H1 (cell line): ENCODE data around the gene IQSEC3. TPM values are rescaled to one million over a fixed set of nuclear protein-coding genes. Genes with fewer than 3 reads are reported as not detected.

Experiments used
- CTCF ChIA-PET: fragments of 300-600 bp; sonication (Branson Sonifier 250); formaldehyde crosslinking; loops from one replicate; lab custom pipeline; 2021; ENCODE audit not compliant: partially characterized antibody; lab: Charles Lee
- POLR2A ChIA-PET: fragments of 300-600 bp; sonication (Branson Sonifier 250); formaldehyde crosslinking; loops from one replicate; lab custom pipeline; 2021; ENCODE audit warnings: inconsistent platforms; ENCODE audit not compliant: partially characterized antibody; lab: Charles Lee
- DNase-seq, 2 experiments: peaks; one replicate each; pipeline versions ENCODE4 v3.0.0 to v3.0.0-alpha.2; 2010 to 2022; ENCODE audit warnings: low spot score in 2 of 2, low read depth in 1 of 2, mixed read lengths in 1 of 2
- FAIRE-seq: peaks from 2 replicates; lab custom pipeline; 2011; peaks lifted over from hg19 to GRCh38; lab: Jason Lieb, UNC
- H2AFZ ChIP-seq: 2 replicates; pipeline ENCODE4 v1.8.1; 2012; ENCODE audit warnings: low read length, inconsistent platforms
- H2AK5ac ChIP-seq: 2 replicates; pipeline ENCODE4 v1.6.1; 2013; ENCODE audit warnings: low read depth, low read length
- H2BK120ac ChIP-seq: replicated peaks from 2 replicates; pipeline ENCODE3; 2013; ENCODE audit warnings: low read depth, low read length, inconsistent platforms
- H2BK12ac ChIP-seq: 2 replicates; pipeline ENCODE4 v1.6.1; 2013; ENCODE audit warnings: low read depth, low read length
- H2BK15ac ChIP-seq: 2 replicates; pipeline ENCODE4 v1.6.1; 2013; ENCODE audit warnings: low read length
- H2BK20ac ChIP-seq: 2 replicates; pipeline ENCODE4 v1.6.1; 2013; ENCODE audit warnings: low read length
- H2BK5ac ChIP-seq: 2 replicates; pipeline ENCODE4 v1.6.1; 2013; ENCODE audit warnings: low read depth, low read length
- H3K14ac ChIP-seq: 2 replicates; pipeline ENCODE4 v1.6.1; 2013; ENCODE audit warnings: inconsistent platforms; ENCODE audit not compliant: insufficient read length
- H3K18ac ChIP-seq: 2 replicates; pipeline ENCODE4 v1.6.1; 2013; ENCODE audit warnings: low read length; ENCODE audit errors: extremely low read depth
- H3K23ac ChIP-seq: 2 replicates; pipeline ENCODE4 v1.6.1; 2013; ENCODE audit warnings: inconsistent platforms; ENCODE audit not compliant: insufficient read length
- H3K23me2 ChIP-seq: 2 replicates; pipeline ENCODE4 v1.6.1; 2013; ENCODE audit warnings: low read depth, low read length
- H3K27ac ChIP-seq: 2 replicates; pipeline ENCODE4 v1.6.1; 2011; ENCODE audit warnings: low read depth, low read length, inconsistent platforms
- H3K27me3 ChIP-seq, 4 experiments: replicated peaks in 1 of 4; 1 replicate in 1 of 4; 2 replicates in 3 of 4; pipeline versions ENCODE4 v1.6.1 to v1.8.1; 2011 to 2013; ENCODE audit warnings: low read length in 3 of 4, mild to moderate bottlenecking in 3 of 4, inconsistent platforms in 2 of 4, mixed read lengths in 2 of 4, moderate library complexity in 1 of 4; ENCODE audit not compliant: control insufficient read depth in 3 of 4, insufficient read depth in 3 of 4; ENCODE audit errors: extremely low read depth in 1 of 4
- H3K36me3 ChIP-seq, 4 experiments: 2 replicates each; pipeline versions ENCODE4 v1.6.1 to v1.8.1; 2011 to 2013; ENCODE audit warnings: mild to moderate bottlenecking in 4 of 4, low read length in 3 of 4, moderate library complexity in 2 of 4, control low read depth in 1 of 4, inconsistent platforms in 1 of 4; ENCODE audit not compliant: insufficient read depth in 4 of 4, control insufficient read depth in 2 of 4
- H3K4ac ChIP-seq: replicated peaks from 2 replicates; pipeline ENCODE3; 2013; ENCODE audit warnings: low read length, low read depth, mixed read lengths, inconsistent platforms; ENCODE audit not compliant: insufficient read length
- H3K4me1 ChIP-seq, 4 experiments: replicated peaks in 1 of 4; 1 replicate in 1 of 4; 2 replicates in 3 of 4; pipeline versions ENCODE4 v1.6.1 to v1.8.1; 2011 to 2013; ENCODE audit warnings: low read length in 3 of 4, inconsistent platforms in 2 of 4, mixed read lengths in 1 of 4; ENCODE audit not compliant: insufficient read depth in 4 of 4, control insufficient read depth in 3 of 4
- H3K4me2 ChIP-seq, 2 experiments: 2 replicates each; pipeline versions ENCODE4 v1.6.1 to v1.8.1; 2011 to 2013; ENCODE audit warnings: low read depth in 2 of 2, low read length in 2 of 2, control low read depth in 1 of 2, inconsistent platforms in 1 of 2, mild to moderate bottlenecking in 1 of 2; ENCODE audit not compliant: insufficient read depth in 1 of 2
- H3K4me3 ChIP-seq, 4 experiments: fragments of 200-600, 300-600 bp in 1 of 4; sonication (generic), shearing (Covaris generic), sonication (Bioruptor Twin) in 1 of 4; 2 replicates each; pipeline versions ENCODE4 v1.5.1 to v1.8.1; 2011 to 2016; ENCODE audit warnings: low read length in 4 of 4, low read depth in 3 of 4, control low read depth in 2 of 4, inconsistent platforms in 2 of 4, mild to moderate bottlenecking in 2 of 4, mixed read lengths in 1 of 4, moderate library complexity in 1 of 4; ENCODE audit not compliant: insufficient read depth in 2 of 4; ENCODE audit errors: extremely low read depth in 1 of 4
- H3K56ac ChIP-seq: replicated peaks from 2 replicates; pipeline ENCODE3; 2013; ENCODE audit warnings: low read depth, mild to moderate bottlenecking, mixed read lengths, low read length, inconsistent platforms; ENCODE audit not compliant: insufficient read length
- H3K79me1 ChIP-seq: 2 replicates; pipeline ENCODE4 v1.6.1; 2013; ENCODE audit warnings: low read depth, low read length, control low read depth
- H3K79me2 ChIP-seq, 2 experiments: 2 replicates each; pipeline versions ENCODE4 v1.6.1 to v1.8.1; 2012 to 2013; ENCODE audit warnings: low read length in 2 of 2, mild to moderate bottlenecking in 2 of 2, inconsistent platforms in 1 of 2; ENCODE audit not compliant: insufficient read depth in 2 of 2, control insufficient read depth in 1 of 2
- H3K9ac ChIP-seq, 4 experiments: replicated peaks in 1 of 4; 1 replicate in 1 of 4; 2 replicates in 3 of 4; pipeline versions ENCODE4 v1.6.1 to v1.8.1; 2011 to 2013; ENCODE audit warnings: low read depth in 3 of 4, low read length in 3 of 4, control low read depth in 2 of 4, mild to moderate bottlenecking in 2 of 4, moderate library complexity in 2 of 4, inconsistent platforms in 1 of 4; ENCODE audit errors: extremely low read depth in 1 of 4
- H3K9me3 ChIP-seq, 2 experiments: 2 replicates each; pipeline versions ENCODE4 v1.6.1 to v1.8.1; 2012 to 2013; ENCODE audit warnings: mild to moderate bottlenecking in 2 of 2, moderate library complexity in 2 of 2, control low read depth in 1 of 2, inconsistent platforms in 1 of 2, low read depth in 1 of 2, low read length in 1 of 2, mixed read lengths in 1 of 2; ENCODE audit not compliant: insufficient read depth in 2 of 2
- H4K20me1 ChIP-seq, 2 experiments: replicated peaks in 1 of 2; 2 replicates each; pipeline versions ENCODE3 to v1.8.1; 2011 to 2013; ENCODE audit warnings: inconsistent platforms in 2 of 2, low read length in 2 of 2, mild to moderate bottlenecking in 1 of 2; ENCODE audit not compliant: insufficient read depth in 2 of 2, control insufficient read depth in 1 of 2
- H4K5ac ChIP-seq: 2 replicates; pipeline ENCODE4 v1.6.1; 2013; ENCODE audit warnings: low read length, low read depth, mixed read lengths, inconsistent platforms; ENCODE audit not compliant: insufficient read length
- H4K8ac ChIP-seq: 2 replicates; pipeline ENCODE4 v1.8.0; 2013; ENCODE audit warnings: mild to moderate bottlenecking, moderate library complexity, low read length, inconsistent platforms; ENCODE audit not compliant: insufficient read depth; ENCODE audit errors: extremely low read depth
- H4K91ac ChIP-seq: replicated peaks from 2 replicates; pipeline ENCODE3; 2013; ENCODE audit warnings: low read length, mixed read lengths, inconsistent platforms; ENCODE audit not compliant: insufficient read length
- MAFK ChIP-seq: IDR thresholded peaks from 2 replicates; pipeline ENCODE4 v1.6.1; 2012; ENCODE audit warnings: low read depth, mild to moderate bottlenecking, improper control_type of control experiment, low read length
- SP1 ChIP-seq: IDR thresholded peaks from 2 replicates; pipeline ENCODE4 v1.6.1; 2011; ENCODE audit warnings: low read depth, low read length
- WGBS, 2 experiments: shearing (Covaris generic) in 1 of 2; methylation state at CpG; one replicate each; pipeline versions ENCODE4 v1.1.6 to v1.1.7; 2013 to 2015; ENCODE audit warnings: low lambda C conversion rate in 2 of 2, mixed read lengths in 2 of 2, inconsistent platforms in 1 of 2, low coverage in 1 of 2, missing lambda C conversion rate in 1 of 2; ENCODE audit not compliant: insufficient replicate concordance in 2 of 2, insufficient coverage in 1 of 2, insufficient read length in 1 of 2; ENCODE audit errors: extremely low coverage in 1 of 2, missing lambda C conversion rate in 1 of 2; 5-methylcytosine and 5-hydroxymethylcytosine counted together
- polyA plus RNA-seq, 7 experiments: library from polyadenylated mRNA; depleted of rRNA in 3 of 7; stranded (reverse) in 5 of 7; unstranded in 2 of 7; fragments of >200 nt in 5 of 7; fragments of 200-250 nt in 2 of 7; gene quantifications; 1 replicate in 5 of 7; 2 replicates in 1 of 7; 4 replicates in 1 of 7; pipeline versions ENCODE4 v1.2.1 to v1.2.3, GENCODE V29; 2011 to 2013; ENCODE audit warnings: missing spikeins in 2 of 7, mixed read lengths in 2 of 7
- total RNA-seq: library from RNA; stranded (reverse); fragmentation: NEBNext Ultra II Directional; extraction: Animal tissue kit (Norgen Biotek cat#: 25700); gene quantifications from 2 replicates; pipeline ENCODE4 v1.2.1, GENCODE V29; 2021

The IQSEC3 gene
- total and polyA plus RNA-seq, 2 of the 8 experiments (the other 6 are each of a cell fraction or from before 2014, with no cell fraction given), result 1.2 to 3.1 TPM

- H2AK5ac ChIP-seq, result no peak overlapping the region
- H3K27me3 ChIP-seq, result peaks cover 0 to 7% (median 5%) of the 10 kb centered on the region in 4 experiments; a peak in 6 of 7 replicates
- H3K14ac ChIP-seq, result no peak overlapping the region
- DNase-seq (peak in 1 of 2 experiments; percentile 70), FAIRE-seq (peak; percentile 52)
- no peak overlapping the region for H2AFZ ChIP-seq
- H3K9me3 ChIP-seq, result no peaks in the 10 kb centered on the region
- ChIA-PET POLR2A (interaction anchor here (1.2 kb wide), 1 partner anchor 17 kb away, joined by 7 read pairs; no protein-coding TSS in a partner anchor), CTCF (interaction anchor here (0.9 to 2.2 kb wide), 8 partner anchors 8 to 117 kb away, joined by 3 to 14 read pairs (median 5); no protein-coding TSS in a partner anchor)
- no peak overlapping the region for H3K4ac ChIP-seq
- no peaks in the 10 kb centered on the region for H3K79me2 ChIP-seq
- no peak overlapping the region for H2BK20ac ChIP-seq
- peak overlapping the region in 1 of 4 experiments; percentile 46; a peak in 1 of 8 replicates for H3K4me3 ChIP-seq
- H2BK120ac ChIP-seq, result no peak overlapping the region
- no peaks in the 10 kb centered on the region for H3K36me3 ChIP-seq
- H4K5ac ChIP-seq, result no peak overlapping the region
- no peak for TF ChIP-seq MAFK
- TF ChIP-seq SP1, result peak; percentile 34; the same call in 1 of the 2 replicates
- H4K8ac ChIP-seq, result no peak overlapping the region; the same call in 1 of the 2 replicates
- H2BK5ac ChIP-seq, result peak overlapping the region; percentile 5; the same call in 1 of the 2 replicates
- no peak overlapping the region for H3K9ac ChIP-seq
- H3K23ac ChIP-seq, result no peak overlapping the region
- no peak overlapping the region for H3K27ac ChIP-seq
- no peaks in the 10 kb centered on the region for H4K20me1 ChIP-seq
- H3K4me2 ChIP-seq, result peak overlapping the region; percentile 45 to 61
- no peak overlapping the region; the same call in 1 of the 2 replicates for H2BK12ac ChIP-seq
- H3K23me2 ChIP-seq, result no peaks in the 10 kb centered on the region
- no peak overlapping the region; the same call in 1 of the 2 replicates for H3K18ac ChIP-seq
- 88% methylated on average over 12 of the region's 15 CpGs; no CpG with 5 or more reads in 1 of the 2 experiments for WGBS, 2 experiments
- H3K4me1 ChIP-seq, result peaks cover 0 to 26% (median 16%) of the 10 kb centered on the region in 4 experiments; a peak in 6 of 7 replicates
- H2BK15ac ChIP-seq, result no peak overlapping the region
- no peak overlapping the region for H3K56ac ChIP-seq
- peak overlapping the region; percentile 4 for H4K91ac ChIP-seq
- H3K79me1 ChIP-seq, result no peaks in the 10 kb centered on the region
Observed at GRCh38 chr12:101969-102878, 35.7 kb downstream of the IQSEC3 start.
